Vagina (tissue), 2 donors: ENCODE results near the gene MAMLD1. TPM values are rescaled to one million over a fixed set of nuclear protein-coding genes. Genes with fewer than 3 reads are reported as not detected.

Source experiments
- DNase-seq, 2 donors: peaks; one replicate each; pipeline ENCODE4 v3.0.0-alpha.2; 2017; ENCODE audit errors: extremely low spot score in 2 of 2
- H3K27ac ChIP-seq: fragments of 200-600 bp; sonication (generic); one replicate; pipeline ENCODE4 v1.5.1; 2019
- H3K27me3 ChIP-seq: fragments of 200-600 bp; sonication (generic); one replicate; pipeline ENCODE4 v1.5.1; 2019
- H3K36me3 ChIP-seq, 2 donors: fragments of 200-600 bp; sonication (generic); one replicate each; pipeline ENCODE4 v1.5.1; 2017 to 2019
- H3K4me1 ChIP-seq: fragments of 200-600 bp; sonication (generic); one replicate; pipeline ENCODE4 v1.5.1; 2019
- H3K4me3 ChIP-seq, 2 donors: fragments of 200-600 bp; sonication (generic); 1 replicate in 1 of 2; 2 replicates in 1 of 2; pipeline ENCODE4 v1.5.1; 2016 to 2019
- H3K9me3 ChIP-seq: fragments of 200-600 bp; sonication (generic); one replicate; pipeline ENCODE4 v1.5.1; 2019
- POLR2A ChIP-seq, 2 donors: fragments of 450-650 bp; IDR thresholded peaks; one replicate each; pipeline ENCODE4 v1.6.1; 2017; ENCODE audit warnings: antibody characterized with exemption in 2 of 2, mild to moderate bottlenecking in 2 of 2, moderate library complexity in 2 of 2
- POLR2AphosphoS5 ChIP-seq, 2 donors: sonication (generic); formaldehyde crosslinking; IDR thresholded peaks; one replicate each; pipeline ENCODE4 v1.9.0; 2017; ENCODE audit warnings: antibody characterized with exemption in 2 of 2, mild to moderate bottlenecking in 2 of 2, low read depth in 1 of 2; ENCODE audit not compliant: insufficient read depth in 1 of 2
- intact Hi-C: fragments of 100-400 bp; cut with DNase I; formaldehyde crosslinking; loops from one replicate; pipeline ENCODE4 v1.15.1; 2023
- total RNA-seq: library from RNA; depleted of rRNA; stranded (reverse); fragments of >200 nt; gene quantifications from one replicate; pipeline ENCODE4 v1.2.3, GENCODE V29; 2016
- TF ChIP-seq, protein P1 (sequence below), 3 experiments: fragments of 450-650 bp in 2 of 3; fragments of 200-600 bp in 1 of 3; sonication (generic) in 1 of 3; IDR thresholded peaks; one replicate each; pipeline ENCODE4 v1.5.1; 2017 to 2019; ENCODE audit warnings: antibody characterized with exemption in 3 of 3, mild to moderate bottlenecking in 2 of 3, moderate library complexity in 2 of 3

MAMLD1 gene
- total RNA-seq, 1 donor from 2014 or later: 3.2 TPM

GRCh38 chrX:150547375-150548115 is 184.4 kb downstream of the MAMLD1 start:
- Histone ChIP-seq H3K4me3 (peak overlapping the region; percentile 44 to 45), H3K4me1 (peaks cover 10% of the 10 kb centered on the region), H3K27me3 (no peaks in the 10 kb centered on the region), H3K27ac (peak overlapping the region; percentile 80), H3K36me3 (no peaks in the 10 kb centered on the region), H3K9me3 (no peaks in the 10 kb centered on the region)
- no peak for DNase-seq
- peak in 1 of 2 donors; percentile 72 for TF ChIP-seq POLR2AphosphoS5 (IDR thresholded peaks at IDR 0.05; ENCODE audit: insufficient read depth in 1 of 2, low read depth in 1 of 2)
- TF ChIP-seq, protein P1, sequence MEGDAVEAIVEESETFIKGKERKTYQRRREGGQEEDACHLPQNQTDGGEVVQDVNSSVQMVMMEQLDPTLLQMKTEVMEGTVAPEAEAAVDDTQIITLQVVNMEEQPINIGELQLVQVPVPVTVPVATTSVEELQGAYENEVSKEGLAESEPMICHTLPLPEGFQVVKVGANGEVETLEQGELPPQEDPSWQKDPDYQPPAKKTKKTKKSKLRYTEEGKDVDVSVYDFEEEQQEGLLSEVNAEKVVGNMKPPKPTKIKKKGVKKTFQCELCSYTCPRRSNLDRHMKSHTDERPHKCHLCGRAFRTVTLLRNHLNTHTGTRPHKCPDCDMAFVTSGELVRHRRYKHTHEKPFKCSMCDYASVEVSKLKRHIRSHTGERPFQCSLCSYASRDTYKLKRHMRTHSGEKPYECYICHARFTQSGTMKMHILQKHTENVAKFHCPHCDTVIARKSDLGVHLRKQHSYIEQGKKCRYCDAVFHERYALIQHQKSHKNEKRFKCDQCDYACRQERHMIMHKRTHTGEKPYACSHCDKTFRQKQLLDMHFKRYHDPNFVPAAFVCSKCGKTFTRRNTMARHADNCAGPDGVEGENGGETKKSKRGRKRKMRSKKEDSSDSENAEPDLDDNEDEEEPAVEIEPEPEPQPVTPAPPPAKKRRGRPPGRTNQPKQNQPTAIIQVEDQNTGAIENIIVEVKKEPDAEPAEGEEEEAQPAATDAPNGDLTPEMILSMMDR (IDR thresholded peaks at IDR 0.05): no peak
- intact Hi-C loops: no loop called here

DNA sequence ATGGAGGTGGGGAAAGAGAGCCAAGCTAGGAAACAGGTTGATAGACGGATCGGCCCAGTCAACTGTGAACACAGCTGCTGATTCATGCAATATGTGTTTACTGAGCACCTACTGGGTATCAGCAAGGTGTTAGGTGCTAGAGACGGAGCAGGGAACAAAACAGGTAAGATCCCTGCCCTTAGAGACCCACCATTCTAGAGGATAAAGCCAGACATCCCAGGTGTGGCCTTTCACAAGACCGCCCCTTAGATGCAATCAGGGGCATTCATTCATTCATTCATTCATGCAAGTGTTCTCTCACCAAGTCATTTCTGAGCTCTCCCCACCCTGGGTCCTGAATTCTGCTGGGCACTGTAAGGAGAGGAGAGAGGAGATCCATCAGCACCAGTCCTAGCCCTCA is 185.1 kb downstream of the MAMLD1 start:
- Histone ChIP-seq H3K4me3 (peak overlapping the region; percentile 44 to 45), H3K27me3 (no peaks in the 10 kb centered on the region), H3K9me3 (no peaks in the 10 kb centered on the region), H3K36me3 (no peaks in the 10 kb centered on the region), H3K4me1 (peaks cover 10% of the 10 kb centered on the region), H3K27ac (peak overlapping the region; percentile 80)
- TF ChIP-seq POLR2A (IDR thresholded peaks at IDR 0.05) (no peak), POLR2AphosphoS5 (IDR thresholded peaks at IDR 0.05; ENCODE audit: insufficient read depth in 1 of 2, low read depth in 1 of 2) (no peak)
- TF ChIP-seq, protein P1 (IDR thresholded peaks at IDR 0.05): no peak
- intact Hi-C loops: no loop called here
- DNase-seq: no peak

DNA sequence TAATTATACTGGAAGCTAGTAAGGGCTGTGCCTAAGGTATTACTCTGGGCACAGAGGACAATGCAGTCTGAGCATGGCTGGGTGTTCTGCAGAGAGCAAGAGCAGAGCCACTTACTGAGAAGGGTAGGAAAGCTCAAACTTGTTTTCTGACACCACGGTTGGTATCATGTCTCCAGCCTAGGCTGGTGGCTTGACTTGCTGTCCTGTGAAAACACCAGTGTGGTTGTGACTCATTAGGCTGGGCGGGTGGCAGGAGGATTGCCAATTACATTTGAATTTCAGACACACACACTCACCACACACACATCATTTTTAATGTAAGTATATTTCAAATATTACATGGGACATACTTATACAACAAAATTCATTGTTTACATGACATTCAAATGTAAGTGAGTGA is 185.6 kb downstream of the MAMLD1 start:
- TF ChIP-seq, protein P1 (IDR thresholded peaks at IDR 0.05): no peak
- TF ChIP-seq POLR2AphosphoS5 (IDR thresholded peaks at IDR 0.05; ENCODE audit: insufficient read depth in 1 of 2, low read depth in 1 of 2) (no peak), POLR2A (IDR thresholded peaks at IDR 0.05) (no peak)
- no peak overlapping the region for H3K27ac ChIP-seq
- H3K27me3 ChIP-seq: no peaks in the 10 kb centered on the region
- intact Hi-C loops: no loop called here
- no peak for DNase-seq
- H3K36me3 ChIP-seq: no peaks in the 10 kb centered on the region
- H3K9me3 ChIP-seq: no peaks in the 10 kb centered on the region
- H3K4me1 ChIP-seq: peaks cover 10% of the 10 kb centered on the region
- H3K4me3 ChIP-seq: no peak overlapping the region

GRCh38 chrX:150551963-150552362 is 188.8 kb downstream of the MAMLD1 start:
- intact Hi-C loops: no loop called here
- H3K27ac ChIP-seq: no peak overlapping the region

DNA sequence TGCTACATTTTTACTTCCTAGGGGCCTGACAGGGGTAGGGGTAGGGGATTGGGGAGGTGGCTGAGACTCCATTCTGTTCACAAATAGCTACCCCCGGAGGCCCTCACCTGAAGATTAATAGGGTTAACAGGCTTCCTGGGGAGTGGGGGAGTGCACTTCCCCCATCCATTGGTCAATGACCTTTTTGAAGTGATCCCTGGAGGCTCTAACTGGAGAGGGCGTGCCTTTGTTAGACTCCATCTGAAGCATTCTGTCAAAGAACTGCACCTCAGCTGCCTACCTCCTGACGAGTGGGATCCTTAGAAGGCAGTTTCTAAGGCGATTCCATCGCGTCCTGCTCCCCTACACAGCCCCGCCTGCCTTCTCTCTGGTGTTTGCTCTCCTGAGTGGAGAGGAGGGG is 195.3 kb downstream of the MAMLD1 start:
- Histone ChIP-seq H3K27me3 (no peaks in the 10 kb centered on the region), H3K36me3 (no peaks in the 10 kb centered on the region), H3K4me1 (no peaks in the 10 kb centered on the region), H3K4me3 (no peak overlapping the region), H3K9me3 (no peaks in the 10 kb centered on the region), H3K27ac (no peak overlapping the region)
- TF ChIP-seq POLR2AphosphoS5 (IDR thresholded peaks at IDR 0.05; ENCODE audit: insufficient read depth in 1 of 2, low read depth in 1 of 2) (no peak), POLR2A (IDR thresholded peaks at IDR 0.05) (no peak)
- TF ChIP-seq, protein P1 (IDR thresholded peaks at IDR 0.05): no peak
- no peak for DNase-seq
- intact Hi-C loops: no loop called here

More at GRCh38 chrX:150551963-150552362, 188.8 kb downstream of the MAMLD1 start:
- Histone ChIP-seq H3K9me3 (no peaks in the 10 kb centered on the region), H3K27me3 (no peaks in the 10 kb centered on the region), H3K4me1 (peaks cover 6% of the 10 kb centered on the region), H3K4me3 (no peak overlapping the region), H3K36me3 (no peaks in the 10 kb centered on the region)
- no peak for DNase-seq
- TF ChIP-seq POLR2A (IDR thresholded peaks at IDR 0.05): no peak
- TF ChIP-seq POLR2AphosphoS5 (IDR thresholded peaks at IDR 0.05; ENCODE audit: insufficient read depth in 1 of 2, low read depth in 1 of 2): no peak
- TF ChIP-seq, protein P1 (IDR thresholded peaks at IDR 0.05): no peak
